Mammary microvascular endothelial cell (primary cell): ENCODE measurements around the gene PROSER1. TPM values are rescaled to one million over a fixed set of nuclear protein-coding genes. Genes with fewer than 3 reads are reported as not detected.

Experiments
- total RNA-seq: library from RNA; depleted of rRNA; stranded (reverse); fragments of >200 nt; gene quantifications from 2 replicates; pipeline ENCODE4 v1.2.3, GENCODE V29; 2015

The PROSER1 gene
- 14.1 and 14.5 TPM in 2 replicates for total RNA-seq

DNA sequence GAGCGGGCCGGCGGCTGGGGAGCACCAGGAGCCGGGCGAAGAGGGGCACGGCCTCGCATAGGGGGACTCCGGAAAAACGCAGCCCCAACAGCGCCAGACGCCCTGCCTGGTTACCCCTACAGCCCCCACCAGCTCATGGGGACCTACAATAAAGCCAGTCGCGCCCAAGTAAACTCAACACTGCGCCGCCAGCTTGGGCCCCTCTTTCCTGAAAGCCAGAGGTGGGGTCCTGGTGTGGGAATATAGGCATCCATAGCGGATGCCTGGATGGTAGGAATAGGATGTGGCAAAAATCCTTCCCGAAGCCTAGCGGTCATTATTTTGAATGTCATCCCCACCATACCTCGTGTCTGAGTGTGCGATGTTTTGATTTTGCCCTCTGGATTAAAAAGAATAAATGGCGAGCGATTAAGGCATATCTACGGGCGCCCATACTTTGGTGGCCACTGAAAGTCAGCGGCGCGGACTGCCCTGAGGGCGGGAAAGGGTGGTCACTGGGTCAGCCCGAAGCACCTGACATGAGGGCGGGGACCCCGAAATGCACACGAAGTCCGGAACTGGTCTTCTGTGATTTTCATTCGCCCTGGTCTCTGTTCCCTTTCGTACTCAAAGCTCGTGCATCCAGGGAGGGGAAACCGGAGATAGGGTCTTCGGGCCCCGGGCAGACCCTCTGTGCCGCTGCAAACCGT is at the start of gene PROSER1, which contains the start of gene NHLRC3:
Gene PROSER1 (minus strand): TSS at position 210 of the 689 bp plus-strand sequence. CDS start 847 bp downstream, outside the sequence.
Gene NHLRC3 (plus strand): TSS at position 577 of the 689 bp plus-strand sequence. CDS start 184 bp downstream, outside the sequence.

DNA sequence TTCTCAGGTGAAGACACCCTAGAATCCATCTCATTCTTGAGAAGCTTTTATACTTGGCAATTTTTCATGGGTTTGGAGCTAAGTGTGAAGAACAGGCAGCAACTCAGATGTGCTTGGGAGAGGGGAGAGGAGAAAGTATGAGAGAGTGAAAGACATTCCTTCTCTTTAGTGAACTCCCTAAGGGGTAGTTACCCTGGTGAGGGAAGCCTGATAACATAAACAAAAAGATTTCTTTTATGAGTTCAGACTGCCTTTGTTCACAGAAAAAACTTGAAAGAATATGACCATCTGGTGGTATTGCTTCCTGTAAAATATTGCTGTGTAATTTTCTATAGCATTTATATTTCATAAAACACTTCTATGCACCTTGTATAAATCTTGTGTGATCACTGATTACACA is 47.2 kb downstream of the PROSER1 start, which contains the start of gene STOML3:
Gene STOML3 (minus strand): TSS at position 139 of the 400 bp plus-strand sequence. CDS start 110 bp downstream, at position 29.

Other genes with a start within 250 kb of the PROSER1 start
- gene STOML3, start 47.3 kb downstream of the PROSER1 start, total RNA-seq: not detected in 2 replicates
- gene NHLRC3, start 367 bp upstream of the PROSER1 start, total RNA-seq: 5.7 and 7.5 TPM in 2 replicates